HG02759 (cell line): ENCODE data around the gene SVOP.

Source experiments
- ATAC-seq: cut with Tn5 transposase; IDR thresholded peaks from one replicate; pipeline ENCODE4 v1.9.1; 2021; ENCODE audit warnings: mild to moderate bottlenecking, moderate library complexity; ENCODE audit not compliant: unreplicated experiment

Gene SVOP

GRCh38 chr12:108858311-108859074, 162.4 kb downstream of the SVOP start:
- no peak for ATAC-seq
